HepG2 (cell line): ENCODE measurements around the gene EHD1. TPM values are rescaled to one million over a fixed set of nuclear protein-coding genes. Genes with fewer than 3 reads are reported as not detected.

Experiments used
- ARID2 ChIP-seq: sonication (generic); formaldehyde crosslinking; IDR thresholded peaks from 2 replicates; pipeline ENCODE4 v1.8.1; 2022; ENCODE audit warnings: mild to moderate bottlenecking, missing genetic modification reagents, borderline replicate concordance
- ETV5 ChIP-seq: IDR thresholded peaks from 2 replicates; pipeline ENCODE4 v1.6.1; 2018; ENCODE audit warnings: missing biosample characterization, missing genetic modification reagents, inconsistent platforms, borderline replicate concordance
- FOXP1 ChIP-seq, 2 experiments: fragments of 450-650 bp in 1 of 2; IDR thresholded peaks; 2 replicates each; pipeline ENCODE4 v1.6.1; 2017 to 2018; ENCODE audit warnings: antibody characterized with exemption in 1 of 2
- HMG20B ChIP-seq: conservative IDR thresholded peaks from 2 replicates; pipeline ENCODE4 v1.6.1; 2016; ENCODE audit warnings: missing genetic modification reagents, missing compliant biosample characterization
- JUND ChIP-seq: sonication (generic); formaldehyde crosslinking; IDR thresholded peaks from 2 replicates; pipeline ENCODE4 v1.8.0; 2022; ENCODE audit warnings: mild to moderate bottlenecking, missing genetic modification reagents
- KLF12 ChIP-seq: sonication (generic); formaldehyde crosslinking; IDR thresholded peaks from 2 replicates; pipeline ENCODE4 v1.4.0; 2020; ENCODE audit warnings: missing genetic modification reagents, borderline replicate concordance
- MATR3 ChIP-seq: sonication (generic); formaldehyde crosslinking; IDR thresholded peaks from 2 replicates; pipeline ENCODE4 v1.4.0; 2020; ENCODE audit warnings: missing genetic modification reagents
- NFRKB ChIP-seq: fragments of 450-650 bp; IDR thresholded peaks from 2 replicates; pipeline ENCODE4 v1.6.1; 2017
- SMAD1 ChIP-seq: sonication (generic); formaldehyde crosslinking; IDR thresholded peaks from 2 replicates; pipeline ENCODE4 v1.4.0; 2020; ENCODE audit warnings: missing genetic modification reagents, low read depth, mild to moderate bottlenecking, borderline replicate concordance
- SP5 ChIP-seq: IDR thresholded peaks from 2 replicates; pipeline ENCODE4 v1.6.1; 2016; ENCODE audit warnings: low read depth, borderline replicate concordance
- TRIM24 ChIP-seq: sonication (generic); formaldehyde crosslinking; IDR thresholded peaks from 2 replicates; pipeline ENCODE4 v1.8.0; 2022; ENCODE audit warnings: mild to moderate bottlenecking, missing genetic modification reagents
- ZNF230 ChIP-seq: sonication (generic); formaldehyde crosslinking; IDR thresholded peaks from 2 replicates; pipeline ENCODE4 v1.4.0; 2020; ENCODE audit warnings: mild to moderate bottlenecking, missing genetic modification reagents
- ZNF232 ChIP-seq: sonication (generic); formaldehyde crosslinking; IDR thresholded peaks from 2 replicates; pipeline ENCODE4 v1.4.0; 2020; ENCODE audit warnings: missing genetic modification reagents, borderline replicate concordance
- ZNF343 ChIP-seq: sonication (generic); formaldehyde crosslinking; IDR thresholded peaks from 2 replicates; pipeline ENCODE4 v1.4.0; 2020; ENCODE audit warnings: mild to moderate bottlenecking, missing genetic modification reagents
- ZNF362 ChIP-seq: sonication (generic); formaldehyde crosslinking; IDR thresholded peaks from 2 replicates; pipeline ENCODE4 v1.4.0; 2020; ENCODE audit warnings: missing genetic modification reagents, mild to moderate bottlenecking, borderline replicate concordance
- ZNF563 ChIP-seq: sonication (generic); formaldehyde crosslinking; IDR thresholded peaks from 2 replicates; pipeline ENCODE4 v1.8.0; 2022; ENCODE audit warnings: mild to moderate bottlenecking, moderate library complexity, missing genetic modification reagents
- ZNF777 ChIP-seq: sonication (generic); formaldehyde crosslinking; IDR thresholded peaks from 2 replicates; pipeline ENCODE4 v1.4.0; 2020; ENCODE audit warnings: missing genetic modification reagents
- ZNF891 ChIP-seq: sonication (generic); formaldehyde crosslinking; IDR thresholded peaks from 2 replicates; pipeline ENCODE4 v1.5.0; 2020; ENCODE audit warnings: mild to moderate bottlenecking, missing genetic modification reagents
- polyA plus RNA-seq, 8 experiments: library from polyadenylated mRNA; depleted of rRNA in 3 of 8; stranded (reverse) in 7 of 8; unstranded in 1 of 8; fragments of >200 nt; fragmentation: Illumina TruSeq in 4 of 8; extraction: Trizol in 4 of 8; gene quantifications; 2 replicates each; pipeline versions ENCODE4 v1.2.1 to v1.2.3, GENCODE V29; 2011 to 2016; ENCODE audit warnings: low read depth in 4 of 8, missing spikeins in 1 of 8, mixed read lengths in 1 of 8; ENCODE audit not compliant: insufficient read depth in 1 of 8
- total RNA-seq, 5 experiments: library from RNA; depleted of rRNA; stranded (reverse); fragments of >200 nt; fragmentation: Illumina TruSeq; extraction: Trizol; gene quantifications; 2 replicates each; pipeline ENCODE4 v1.2.3, GENCODE V29; 2016; ENCODE audit warnings: low read depth in 1 of 5
- TF ChIP-seq, protein P1 (sequence below): sonication (generic); formaldehyde crosslinking; IDR thresholded peaks from 2 replicates; pipeline ENCODE4 v1.5.0; 2020; ENCODE audit warnings: mild to moderate bottlenecking, missing genetic modification reagents
- TF ChIP-seq, protein P2 (sequence below): sonication (generic); formaldehyde crosslinking; IDR thresholded peaks from 2 replicates; pipeline ENCODE4 v1.5.0; 2020; ENCODE audit warnings: missing genetic modification reagents
- TF ChIP-seq, protein P3 (sequence below): sonication (generic); formaldehyde crosslinking; IDR thresholded peaks from 2 replicates; pipeline ENCODE4 v1.4.0; 2020; ENCODE audit warnings: mild to moderate bottlenecking, missing genetic modification reagents

Gene EHD1
- total and polyA plus RNA-seq, 2 of the 13 experiments (the other 11 are each of a cell fraction or from before 2014, with no cell fraction given), result 23.6 to 26.6 TPM

DNA sequence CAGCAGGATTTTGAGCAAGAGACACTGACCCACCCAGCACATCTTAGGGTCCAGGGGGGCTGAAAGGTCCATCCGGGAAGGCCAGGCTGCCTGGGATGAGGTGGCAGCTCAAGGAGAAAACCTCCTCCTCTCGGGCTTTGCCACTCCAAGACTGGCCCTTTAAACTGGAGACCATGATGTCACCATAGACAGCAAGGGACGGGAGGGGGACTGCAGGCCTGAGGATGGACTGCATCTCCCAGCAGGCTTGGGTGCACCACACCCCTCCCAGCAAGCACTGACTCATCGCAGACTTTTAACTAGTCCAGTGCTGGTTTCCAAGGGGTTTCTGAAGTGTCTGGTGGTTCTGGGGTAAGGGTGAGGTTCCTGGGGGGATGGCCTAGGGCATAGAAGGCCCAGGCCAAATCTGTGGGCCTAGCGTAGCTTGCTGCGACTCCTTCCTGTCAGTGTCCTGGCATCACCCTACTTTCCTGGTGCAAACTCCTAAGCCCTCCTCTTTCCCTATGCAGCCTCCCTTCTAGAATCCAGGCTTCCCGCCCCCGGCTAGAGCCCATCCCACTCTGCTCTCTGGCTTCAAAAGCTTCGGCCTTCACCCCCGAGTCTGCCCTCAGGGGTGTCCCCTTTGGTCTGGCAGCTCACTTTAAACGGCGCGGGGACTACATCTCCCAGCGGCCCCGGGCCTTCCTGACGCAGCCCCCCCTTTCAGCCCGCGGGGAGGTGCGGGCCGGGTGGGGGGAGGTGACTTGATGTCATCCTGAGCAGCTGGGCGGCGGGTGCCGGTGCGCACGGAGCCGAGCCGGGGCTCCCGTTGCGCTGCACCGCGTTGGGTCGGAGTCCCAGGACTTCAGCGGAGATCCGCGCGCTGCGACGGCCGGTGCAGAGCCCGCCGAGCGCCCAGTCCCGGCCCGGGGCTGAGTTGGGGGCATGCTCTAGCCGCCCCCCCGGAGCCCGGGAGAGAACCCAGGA lies 45.8 kb upstream of the EHD1 start, which contains the start of gene PPP2R5B (continued):
- TF ChIP-seq ZNF362, result no peak
- TF ChIP-seq NFRKB, result no peak
- TF ChIP-seq ZNF891, result no peak
- TF ChIP-seq KLF12 (CRISPR knock-in tag), result peak; percentile 97
- no peak for TF ChIP-seq ARID2 (CRISPR knock-in tag)
- TF ChIP-seq ZNF230, result no peak
- TF ChIP-seq ZNF232, result peak; percentile 40; the same call in 1 of the 2 replicates
- TF ChIP-seq JUND, result peak; percentile 98
- TF ChIP-seq SP5 (CRISPR knock-in tag), result 0 out of 2 replicates have a peak, but pooled peaks have one; percentile 18
- TF ChIP-seq ZNF777 (CRISPR knock-in tag), result 0 out of 2 replicates have a peak, but pooled peaks have one; percentile 34
- TF ChIP-seq ZNF343, result no peak
- peak; percentile 63 for TF ChIP-seq ZNF563 (CRISPR knock-in tag)
- TF ChIP-seq, protein P1, sequence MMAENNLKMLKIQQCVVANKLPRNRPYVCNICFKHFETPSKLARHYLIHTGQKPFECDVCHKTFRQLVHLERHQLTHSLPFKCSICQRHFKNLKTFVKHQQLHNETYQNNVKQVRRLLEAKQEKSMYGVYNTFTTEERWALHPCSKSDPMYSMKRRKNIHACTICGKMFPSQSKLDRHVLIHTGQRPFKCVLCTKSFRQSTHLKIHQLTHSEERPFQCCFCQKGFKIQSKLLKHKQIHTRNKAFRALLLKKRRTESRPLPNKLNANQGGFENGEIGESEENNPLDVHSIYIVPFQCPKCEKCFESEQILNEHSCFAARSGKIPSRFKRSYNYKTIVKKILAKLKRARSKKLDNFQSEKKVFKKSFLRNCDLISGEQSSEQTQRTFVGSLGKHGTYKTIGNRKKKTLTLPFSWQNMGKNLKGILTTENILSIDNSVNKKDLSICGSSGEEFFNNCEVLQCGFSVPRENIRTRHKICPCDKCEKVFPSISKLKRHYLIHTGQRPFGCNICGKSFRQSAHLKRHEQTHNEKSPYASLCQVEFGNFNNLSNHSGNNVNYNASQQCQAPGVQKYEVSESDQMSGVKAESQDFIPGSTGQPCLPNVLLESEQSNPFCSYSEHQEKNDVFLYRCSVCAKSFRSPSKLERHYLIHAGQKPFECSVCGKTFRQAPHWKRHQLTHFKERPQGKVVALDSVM, result peak; percentile 62; the same call in 1 of the 2 replicates
- TF ChIP-seq MATR3 (CRISPR knock-in tag), result no peak
- TF ChIP-seq FOXP1 (IDR thresholded peaks at IDR 0.05), result no peak
- TF ChIP-seq FOXP1 (CRISPR knock-in tag; IDR thresholded peaks at IDR 0.05), result 0 out of 2 replicates have a peak, but pooled peaks have one; percentile 9
- TF ChIP-seq SMAD1 (CRISPR knock-in tag), result peak; percentile 22; the same call in 1 of the 2 replicates
- TF ChIP-seq, protein P2, sequence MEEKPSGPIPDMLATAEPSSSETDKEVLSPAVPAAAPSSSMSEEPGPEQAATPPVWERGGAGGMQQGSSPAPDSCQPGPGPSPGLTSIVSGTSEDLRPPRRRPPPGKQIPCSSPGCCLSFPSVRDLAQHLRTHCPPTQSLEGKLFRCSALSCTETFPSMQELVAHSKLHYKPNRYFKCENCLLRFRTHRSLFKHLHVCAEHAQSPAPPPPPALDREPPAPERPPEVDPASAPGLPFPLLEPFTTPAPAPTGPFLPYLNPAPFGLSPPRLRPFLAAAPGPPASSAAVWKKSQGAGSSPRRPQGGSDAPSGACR (CRISPR knock-in tag), result peak; percentile 65; the same call in 1 of the 2 replicates
- no peak for TF ChIP-seq HMG20B (CRISPR knock-in tag)
- TF ChIP-seq ETV5 (CRISPR knock-in tag), result peak; percentile 54; the same call in 1 of the 2 replicates
- TF ChIP-seq, protein P3, sequence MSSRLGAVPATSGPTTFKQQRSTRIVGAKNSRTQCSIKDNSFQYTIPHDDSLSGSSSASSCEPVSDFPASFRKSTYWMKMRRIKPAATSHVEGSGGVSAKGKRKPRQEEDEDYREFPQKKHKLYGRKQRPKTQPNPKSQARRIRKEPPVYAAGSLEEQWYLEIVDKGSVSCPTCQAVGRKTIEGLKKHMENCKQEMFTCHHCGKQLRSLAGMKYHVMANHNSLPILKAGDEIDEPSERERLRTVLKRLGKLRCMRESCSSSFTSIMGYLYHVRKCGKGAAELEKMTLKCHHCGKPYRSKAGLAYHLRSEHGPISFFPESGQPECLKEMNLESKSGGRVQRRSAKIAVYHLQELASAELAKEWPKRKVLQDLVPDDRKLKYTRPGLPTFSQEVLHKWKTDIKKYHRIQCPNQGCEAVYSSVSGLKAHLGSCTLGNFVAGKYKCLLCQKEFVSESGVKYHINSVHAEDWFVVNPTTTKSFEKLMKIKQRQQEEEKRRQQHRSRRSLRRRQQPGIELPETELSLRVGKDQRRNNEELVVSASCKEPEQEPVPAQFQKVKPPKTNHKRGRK (CRISPR knock-in tag), result no peak
- TF ChIP-seq TRIM24 (CRISPR knock-in tag), result no peak
